ENCODE measurements around the gene WWC1.
"Not testable (repeated sequence)": the region's sequence is repeated elsewhere in the genome, so short reads cannot be mapped to it uniquely, and the experiment has no call there.

Gene WWC1

GRCh38 chr5:168286863-168287262, 4.6 kb upstream of the WWC1 start:
- not testable (repeated sequence) for DNase-seq

GRCh38 chr5:168287362-168287761, 4.1 kb upstream of the WWC1 start:
- no peak for DNase-seq

GRCh38 chr5:168288349-168289245, 2.8 kb upstream of the WWC1 start:
- DNase-seq = no peak

GRCh38 chr5:168290902-168291341, 523 bp upstream of the WWC1 start:
- no peak for DNase-seq

- DNase-seq = no peak
Measured at GRCh38 chr5:168291964-168292785, 730 bp downstream of the WWC1 start.

GRCh38 chr5:168292786-168293696, 1.6 kb downstream of the WWC1 start:
- no peak for DNase-seq

GRCh38 chr5:168295574-168296201, 4.2 kb downstream of the WWC1 start:
- no peak for DNase-seq

GRCh38 chr5:168296682-168297081, 5.2 kb downstream of the WWC1 start:
- DNase-seq = no peak

GRCh38 chr5:168298949-168299348, 7.5 kb downstream of the WWC1 start:
- DNase-seq = no peak

GRCh38 chr5:168299372-168299771, 7.9 kb downstream of the WWC1 start:
- no peak for DNase-seq

- no peak for DNase-seq
Measured at GRCh38 chr5:168300326-168301182, 9.1 kb downstream of the WWC1 start.

GRCh38 chr5:168301593-168302390, 10.3 kb downstream of the WWC1 start:
- no peak for DNase-seq

- DNase-seq = no peak
Measured at GRCh38 chr5:168302785-168303184, 11.3 kb downstream of the WWC1 start.

- DNase-seq = no peak
Measured at GRCh38 chr5:168303393-168304025, 12.1 kb downstream of the WWC1 start.

GRCh38 chr5:168304349-168304748, 12.9 kb downstream of the WWC1 start:
- no peak for DNase-seq

- no peak for DNase-seq
Measured at GRCh38 chr5:168305281-168305680, 13.8 kb downstream of the WWC1 start.

- DNase-seq = no peak
Measured at GRCh38 chr5:168307022-168307421, 15.6 kb downstream of the WWC1 start.

GRCh38 chr5:168307925-168308584, 16.6 kb downstream of the WWC1 start:
- DNase-seq = no peak

GRCh38 chr5:168308976-168309598, 17.6 kb downstream of the WWC1 start:
- DNase-seq = no peak
